Mesothelial cell of epicardium (in vitro differentiated cells): ENCODE data around the gene P2RY13. TPM values are rescaled to one million over a fixed set of nuclear protein-coding genes. Genes with fewer than 3 reads are reported as not detected.

Experiments
- DNase-seq, 2 experiments: peaks; one replicate each; pipeline ENCODE4 v3.0.0; 2021; ENCODE audit warnings: low spot score in 2 of 2; ENCODE audit not compliant: unreplicated experiment in 2 of 2
- H3K27ac Mint-ChIP-seq: 2 replicates; pipeline ENCODE4 v1.8.0; 2021; ENCODE audit warnings: mixed read lengths
- H3K27me3 Mint-ChIP-seq: 2 replicates; pipeline ENCODE4 v1.8.0; 2021; ENCODE audit warnings: low read depth, mixed read lengths
- H3K36me3 Mint-ChIP-seq: 2 replicates; pipeline ENCODE4 v1.8.0; 2021; ENCODE audit warnings: mixed read lengths
- H3K4me1 Mint-ChIP-seq: 2 replicates; pipeline ENCODE4 v1.8.0; 2021; ENCODE audit warnings: mixed read lengths
- H3K4me3 Mint-ChIP-seq: 2 replicates; pipeline ENCODE4 v1.8.0; 2021; ENCODE audit warnings: mild to moderate bottlenecking, moderate library complexity, mixed read lengths
- H3K9me3 Mint-ChIP-seq: 2 replicates; pipeline ENCODE4 v1.8.0; 2021; ENCODE audit warnings: mixed read lengths
- CTCF ChIP-seq: fragments of 200-600 bp; sonication (generic); IDR thresholded peaks from one replicate; pipeline ENCODE4 v1.5.0; 2021; ENCODE audit warnings: antibody characterized with exemption; ENCODE audit not compliant: unreplicated experiment
- total RNA-seq: library from RNA; stranded (reverse); gene quantifications from 3 replicates; pipeline ENCODE4 v1.2.1, GENCODE V29; 2021

P2RY13 gene
- total RNA-seq, 1 donor from 2014 or later, result not detected

GRCh38 chr3:151350656-151351055 lies 21.3 kb upstream of the P2RY13 start:
- H3K27me3 Mint-ChIP-seq, result no peaks in the 10 kb centered on the region
- TF ChIP-seq CTCF, result no peak
- DNase-seq, result no peak
- H3K9me3 Mint-ChIP-seq, result no peaks in the 10 kb centered on the region
- H3K4me1 Mint-ChIP-seq, result no peaks in the 10 kb centered on the region
- H3K36me3 Mint-ChIP-seq, result no peaks in the 10 kb centered on the region
- H3K27ac Mint-ChIP-seq, result no peak overlapping the region
- H3K4me3 Mint-ChIP-seq, result no peak overlapping the region

- no peak for DNase-seq
- H3K36me3 Mint-ChIP-seq, result no peaks in the 10 kb centered on the region
- H3K9me3 Mint-ChIP-seq, result no peaks in the 10 kb centered on the region
- no peak overlapping the region for H3K4me3 Mint-ChIP-seq
- no peak overlapping the region for H3K27ac Mint-ChIP-seq
- no peaks in the 10 kb centered on the region for H3K27me3 Mint-ChIP-seq
- H3K4me1 Mint-ChIP-seq, result no peaks in the 10 kb centered on the region
- no peak for TF ChIP-seq CTCF
Measured at GRCh38 chr3:151347432-151347831, 18.1 kb upstream of the P2RY13 start.

GRCh38 chr3:151346292-151346691 lies 16.9 kb upstream of the P2RY13 start:
- no peak overlapping the region for H3K27ac Mint-ChIP-seq
- no peaks in the 10 kb centered on the region for H3K27me3 Mint-ChIP-seq
- no peaks in the 10 kb centered on the region for H3K4me1 Mint-ChIP-seq
- no peak overlapping the region for H3K4me3 Mint-ChIP-seq
- no peak for DNase-seq
- H3K36me3 Mint-ChIP-seq, result peaks cover 1% of the 10 kb centered on the region
- TF ChIP-seq CTCF, result no peak
- H3K9me3 Mint-ChIP-seq, result no peaks in the 10 kb centered on the region

GRCh38 chr3:151345859-151346258 lies 16.5 kb upstream of the P2RY13 start:
- TF ChIP-seq CTCF, result no peak
- H3K27ac Mint-ChIP-seq, result no peak overlapping the region
- H3K36me3 Mint-ChIP-seq, result peaks cover 1% of the 10 kb centered on the region
- no peaks in the 10 kb centered on the region for H3K27me3 Mint-ChIP-seq
- H3K4me1 Mint-ChIP-seq, result no peaks in the 10 kb centered on the region
- DNase-seq, result no peak
- no peak overlapping the region for H3K4me3 Mint-ChIP-seq
- H3K9me3 Mint-ChIP-seq, result no peaks in the 10 kb centered on the region

GRCh38 chr3:151331696-151332095 lies 2.3 kb upstream of the P2RY13 start:
- no peak overlapping the region for H3K27ac Mint-ChIP-seq
- H3K27me3 Mint-ChIP-seq, result no peaks in the 10 kb centered on the region
- TF ChIP-seq CTCF, result no peak
- no peak for DNase-seq
- H3K4me3 Mint-ChIP-seq, result no peak overlapping the region
- no peaks in the 10 kb centered on the region for H3K4me1 Mint-ChIP-seq
- no peaks in the 10 kb centered on the region for H3K36me3 Mint-ChIP-seq
- no peaks in the 10 kb centered on the region for H3K9me3 Mint-ChIP-seq

- no peaks in the 10 kb centered on the region for H3K4me1 Mint-ChIP-seq
- H3K27ac Mint-ChIP-seq, result no peak overlapping the region
- H3K9me3 Mint-ChIP-seq, result no peaks in the 10 kb centered on the region
- DNase-seq, result no peak
- TF ChIP-seq CTCF, result no peak
- no peaks in the 10 kb centered on the region for H3K27me3 Mint-ChIP-seq
- no peaks in the 10 kb centered on the region for H3K36me3 Mint-ChIP-seq
- no peak overlapping the region for H3K4me3 Mint-ChIP-seq
Measured at GRCh38 chr3:151330899-151331298, 1.6 kb upstream of the P2RY13 start.
